Lung (tissue), 12 donors: ENCODE results near the gene SPINT2. TPM values are rescaled to one million over a fixed set of nuclear protein-coding genes. Genes with fewer than 3 reads are reported as not detected.
A peak's percentile ranks its signal among the peaks of the same experiment; 100 is the strongest.

Source experiments
- ATAC-seq: fragments of 200-7000 bp; cut with Tn5 transposase; one replicate; pipeline ENCODE4 v1.9.1; 2020; ENCODE audit warnings: moderate number of reproducible peaks; ENCODE audit not compliant: insufficient read depth, low FRiP score
- DNase-seq, 3 donors: peaks; one replicate each; pipeline ENCODE4 v3.0.0-alpha.2; 2013 to 2017
- H3K27ac ChIP-seq, 2 donors: one replicate each; pipeline ENCODE4 v1.5.1; 2013; ENCODE audit warnings: mild to moderate bottlenecking in 2 of 2, moderate library complexity in 2 of 2, control low read depth in 1 of 2, inconsistent platforms in 1 of 2, low read depth in 1 of 2, low read length in 1 of 2
- H3K27me3 ChIP-seq, 3 donors: one replicate each; pipeline ENCODE4 v1.5.1; 2013; ENCODE audit warnings: low read length in 2 of 3; ENCODE audit not compliant: control insufficient read depth in 3 of 3, insufficient read depth in 3 of 3
- H3K36me3 ChIP-seq, 4 donors: one replicate each; pipeline ENCODE4 v1.5.1; 2013; ENCODE audit warnings: low read length in 4 of 4, mild to moderate bottlenecking in 1 of 4, moderate library complexity in 1 of 4; ENCODE audit not compliant: control insufficient read depth in 4 of 4, insufficient read depth in 4 of 4
- H3K4me1 ChIP-seq, 5 donors: one replicate each; pipeline ENCODE4 v1.5.1; 2013; ENCODE audit warnings: low read length in 5 of 5, mild to moderate bottlenecking in 2 of 5, moderate library complexity in 1 of 5; ENCODE audit not compliant: control insufficient read depth in 5 of 5, insufficient read depth in 5 of 5
- H3K4me3 ChIP-seq: one replicate; pipeline ENCODE4 v1.5.1; 2013; ENCODE audit warnings: mild to moderate bottlenecking, control low read depth, moderate library complexity
- H3K9ac ChIP-seq, 2 donors: one replicate each; pipeline ENCODE4 v1.5.1; 2013; ENCODE audit warnings: low read length in 2 of 2, control low read depth in 1 of 2; ENCODE audit not compliant: insufficient read depth in 1 of 2
- H3K9me3 ChIP-seq, 4 donors: one replicate each; pipeline ENCODE4 v1.5.1; 2013; ENCODE audit warnings: low read length in 3 of 4, mild to moderate bottlenecking in 1 of 4, moderate library complexity in 1 of 4; ENCODE audit not compliant: control insufficient read depth in 4 of 4, insufficient read depth in 3 of 4
- WGBS, 2 donors: extraction: QIAGEN DNeasy Blood & Tissue Kit; methylation state at CpG; one replicate each; pipeline ENCODE4 v1.1.7; 2013; 5-methylcytosine and 5-hydroxymethylcytosine counted together
- polyA plus RNA-seq, 2 donors: library from polyadenylated mRNA; stranded (reverse); fragments of 200-250 nt; gene quantifications; one replicate each; pipeline ENCODE4 v1.2.1, GENCODE V29; 2013
- total RNA-seq, 2 donors: library from RNA; depleted of rRNA in 1 of 2; stranded (reverse); fragments of >200 nt in 1 of 2; gene quantifications; one replicate each; pipeline ENCODE4 v1.2.1, GENCODE V29; 2014 to 2021
- TF ChIP-seq, protein P1 (sequence below): IDR thresholded peaks from 2 replicates; pipeline ENCODE4 v1.5.1; 2012; ENCODE audit warnings: mild to moderate bottlenecking; ENCODE audit errors: control extremely low read depth, extremely low read depth
- donor health status: control.
- donor health status: control.
- donor health status: Bipolar disorder and iron deficiency.
- donor health status: healthy.
- donor health status: DM: yes; HTN: yes; CAD: no.

Gene SPINT2
- total and polyA plus RNA-seq, 4 donors: 145 to 259 (median 247) TPM

DNA sequence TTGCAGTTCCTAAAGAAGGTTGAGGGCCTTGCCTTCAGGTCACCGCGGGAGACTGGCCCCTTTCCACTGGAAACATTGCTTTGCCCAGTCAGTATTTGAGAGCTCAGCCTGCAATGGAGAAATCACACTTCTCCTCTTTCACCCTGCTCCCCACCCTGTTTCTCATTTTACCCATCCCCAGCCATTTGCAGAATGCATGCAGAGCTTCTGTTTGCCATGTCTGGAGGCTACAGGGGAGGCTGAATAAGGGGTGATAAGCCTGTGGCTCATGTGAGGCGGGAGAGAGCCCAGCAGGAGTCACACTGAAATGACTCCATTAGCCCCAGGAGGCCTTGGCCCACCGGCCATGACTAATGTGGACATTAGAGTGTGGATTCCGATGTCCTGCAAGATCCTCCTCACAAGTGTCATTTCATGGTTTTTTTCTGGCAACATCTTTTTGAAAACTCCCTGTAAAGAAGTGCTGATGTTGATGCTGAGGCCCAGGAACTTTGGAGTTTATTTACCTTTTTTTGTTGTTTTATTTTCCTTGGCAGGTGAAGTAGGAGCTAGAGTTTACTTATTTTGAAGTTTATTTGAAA is 6.3 kb downstream of the SPINT2 start:
- H3K4me1 ChIP-seq: peaks cover 0 to 25% (median 13%) of the 10 kb centered on the region in 5 donors
- H3K4me3 ChIP-seq: no peak overlapping the region
- TF ChIP-seq, protein P1, sequence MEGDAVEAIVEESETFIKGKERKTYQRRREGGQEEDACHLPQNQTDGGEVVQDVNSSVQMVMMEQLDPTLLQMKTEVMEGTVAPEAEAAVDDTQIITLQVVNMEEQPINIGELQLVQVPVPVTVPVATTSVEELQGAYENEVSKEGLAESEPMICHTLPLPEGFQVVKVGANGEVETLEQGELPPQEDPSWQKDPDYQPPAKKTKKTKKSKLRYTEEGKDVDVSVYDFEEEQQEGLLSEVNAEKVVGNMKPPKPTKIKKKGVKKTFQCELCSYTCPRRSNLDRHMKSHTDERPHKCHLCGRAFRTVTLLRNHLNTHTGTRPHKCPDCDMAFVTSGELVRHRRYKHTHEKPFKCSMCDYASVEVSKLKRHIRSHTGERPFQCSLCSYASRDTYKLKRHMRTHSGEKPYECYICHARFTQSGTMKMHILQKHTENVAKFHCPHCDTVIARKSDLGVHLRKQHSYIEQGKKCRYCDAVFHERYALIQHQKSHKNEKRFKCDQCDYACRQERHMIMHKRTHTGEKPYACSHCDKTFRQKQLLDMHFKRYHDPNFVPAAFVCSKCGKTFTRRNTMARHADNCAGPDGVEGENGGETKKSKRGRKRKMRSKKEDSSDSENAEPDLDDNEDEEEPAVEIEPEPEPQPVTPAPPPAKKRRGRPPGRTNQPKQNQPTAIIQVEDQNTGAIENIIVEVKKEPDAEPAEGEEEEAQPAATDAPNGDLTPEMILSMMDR: no peak
- H3K27me3 ChIP-seq: no peaks in the 10 kb centered on the region
- ATAC-seq: no peak
- H3K36me3 ChIP-seq: no peaks in the 10 kb centered on the region
- no peak for DNase-seq
- peak overlapping the region in 1 of 2 donors; percentile 62 for H3K27ac ChIP-seq
- H3K9ac ChIP-seq: peak overlapping the region in 1 of 2 donors; percentile 68
- WGBS, 2 donors: 68 to 86% methylated on average over 5 of the region's 5 CpGs
- H3K9me3 ChIP-seq: no peaks in the 10 kb centered on the region

DNA sequence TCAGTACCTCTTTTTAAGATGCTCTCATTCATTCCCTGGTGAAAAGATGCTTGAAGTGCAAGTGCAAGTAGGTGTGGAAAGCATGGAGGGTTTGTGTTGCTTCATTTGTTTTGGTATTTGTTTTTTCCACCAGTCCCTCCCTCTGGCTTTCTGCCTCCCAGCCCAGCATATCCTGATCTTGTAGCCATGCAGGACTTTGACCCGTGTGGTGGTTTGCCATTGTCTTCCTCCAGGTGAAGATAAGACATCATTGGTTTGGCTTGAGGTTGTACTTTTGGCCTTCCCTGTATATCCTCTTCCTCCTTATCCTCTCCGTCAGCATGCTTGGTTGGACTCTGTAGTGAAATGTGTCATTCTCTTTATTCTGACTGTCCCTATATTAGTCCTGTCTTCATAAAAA is 9.1 kb downstream of the SPINT2 start:
- 69 to 81% methylated on average over 2 of the region's 2 CpGs for WGBS, 2 donors
- Histone ChIP-seq H3K4me3 (no peak overlapping the region), H3K9me3 (no peaks in the 10 kb centered on the region), H3K9ac (no peak overlapping the region), H3K36me3 (no peaks in the 10 kb centered on the region), H3K4me1 (peaks cover 6 to 38% (median 18%) of the 10 kb centered on the region in 5 donors), H3K27ac (no peak overlapping the region), H3K27me3 (no peaks in the 10 kb centered on the region)
- no peak for DNase-seq
- TF ChIP-seq, protein P1: no peak
- ATAC-seq: no peak

DNA sequence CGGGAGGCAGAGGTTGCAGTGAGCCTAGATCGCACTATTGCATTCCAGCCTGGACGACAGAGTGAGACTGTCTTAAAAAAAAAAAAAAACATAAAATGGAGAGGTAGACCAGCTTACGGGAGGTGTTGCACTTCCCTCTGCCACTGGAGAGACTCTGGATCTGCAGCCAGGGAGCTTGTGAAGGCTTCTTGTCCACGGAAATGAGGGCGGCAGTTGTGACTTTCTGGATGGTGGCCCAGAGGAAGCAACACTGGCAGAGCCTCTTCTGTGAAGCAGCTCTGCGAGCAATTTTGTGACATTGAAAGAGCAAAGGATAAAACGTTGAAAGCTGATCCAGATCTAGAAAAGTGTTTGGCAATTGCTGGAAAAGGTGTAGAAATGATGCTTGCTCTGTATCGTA is 10.4 kb downstream of the SPINT2 start:
- H3K9me3 ChIP-seq: no peaks in the 10 kb centered on the region
- peaks cover 6 to 40% (median 14%) of the 10 kb centered on the region in 5 donors for H3K4me1 ChIP-seq
- DNase-seq: peak; percentile 62 to 82 (median 65)
- 20 to 63% methylated on average over 9 of the region's 9 CpGs for WGBS, 2 donors
- peak overlapping the region in 1 of 2 donors; percentile 10 for H3K27ac ChIP-seq
- TF ChIP-seq, protein P1: no peak
- H3K9ac ChIP-seq: peak overlapping the region in 1 of 2 donors; percentile 71
- no peak for ATAC-seq
- H3K36me3 ChIP-seq: no peaks in the 10 kb centered on the region
- H3K27me3 ChIP-seq: no peaks in the 10 kb centered on the region
- H3K4me3 ChIP-seq: no peak overlapping the region
